H1 (cell line): ENCODE data around the gene S100A8. TPM values are rescaled to one million over a fixed set of nuclear protein-coding genes. Genes with fewer than 3 reads are reported as not detected.

Source experiments
- CTCF ChIA-PET: fragments of 300-600 bp; sonication (Branson Sonifier 250); formaldehyde crosslinking; loops from one replicate; lab custom pipeline; 2021; ENCODE audit not compliant: partially characterized antibody; lab: Charles Lee
- POLR2A ChIA-PET: fragments of 300-600 bp; sonication (Branson Sonifier 250); formaldehyde crosslinking; loops from one replicate; lab custom pipeline; 2021; ENCODE audit warnings: inconsistent platforms; ENCODE audit not compliant: partially characterized antibody; lab: Charles Lee
- DNase-seq, 2 experiments: peaks; one replicate each; pipeline versions ENCODE4 v3.0.0 to v3.0.0-alpha.2; 2010 to 2022; ENCODE audit warnings: low spot score in 2 of 2, low read depth in 1 of 2, mixed read lengths in 1 of 2
- FAIRE-seq: peaks from 2 replicates; lab custom pipeline; 2011; peaks lifted over from hg19 to GRCh38; lab: Jason Lieb, UNC
- H2AFZ ChIP-seq: 2 replicates; pipeline ENCODE4 v1.8.1; 2012; ENCODE audit warnings: low read length, inconsistent platforms
- H2AK5ac ChIP-seq: 2 replicates; pipeline ENCODE4 v1.6.1; 2013; ENCODE audit warnings: low read depth, low read length
- H2BK120ac ChIP-seq: replicated peaks from 2 replicates; pipeline ENCODE3; 2013; ENCODE audit warnings: low read depth, low read length, inconsistent platforms
- H2BK12ac ChIP-seq: 2 replicates; pipeline ENCODE4 v1.6.1; 2013; ENCODE audit warnings: low read depth, low read length
- H2BK15ac ChIP-seq: 2 replicates; pipeline ENCODE4 v1.6.1; 2013; ENCODE audit warnings: low read length
- H2BK20ac ChIP-seq: 2 replicates; pipeline ENCODE4 v1.6.1; 2013; ENCODE audit warnings: low read length
- H2BK5ac ChIP-seq: 2 replicates; pipeline ENCODE4 v1.6.1; 2013; ENCODE audit warnings: low read depth, low read length
- H3K14ac ChIP-seq: 2 replicates; pipeline ENCODE4 v1.6.1; 2013; ENCODE audit warnings: inconsistent platforms; ENCODE audit not compliant: insufficient read length
- H3K18ac ChIP-seq: 2 replicates; pipeline ENCODE4 v1.6.1; 2013; ENCODE audit warnings: low read length; ENCODE audit errors: extremely low read depth
- H3K23ac ChIP-seq: 2 replicates; pipeline ENCODE4 v1.6.1; 2013; ENCODE audit warnings: inconsistent platforms; ENCODE audit not compliant: insufficient read length
- H3K23me2 ChIP-seq: 2 replicates; pipeline ENCODE4 v1.6.1; 2013; ENCODE audit warnings: low read depth, low read length
- H3K27ac ChIP-seq: 2 replicates; pipeline ENCODE4 v1.6.1; 2011; ENCODE audit warnings: low read depth, low read length, inconsistent platforms
- H3K27me3 ChIP-seq, 4 experiments: replicated peaks in 1 of 4; 1 replicate in 1 of 4; 2 replicates in 3 of 4; pipeline versions ENCODE4 v1.6.1 to v1.8.1; 2011 to 2013; ENCODE audit warnings: low read length in 3 of 4, mild to moderate bottlenecking in 3 of 4, inconsistent platforms in 2 of 4, mixed read lengths in 2 of 4, moderate library complexity in 1 of 4; ENCODE audit not compliant: control insufficient read depth in 3 of 4, insufficient read depth in 3 of 4; ENCODE audit errors: extremely low read depth in 1 of 4
- H3K36me3 ChIP-seq, 4 experiments: 2 replicates each; pipeline versions ENCODE4 v1.6.1 to v1.8.1; 2011 to 2013; ENCODE audit warnings: mild to moderate bottlenecking in 4 of 4, low read length in 3 of 4, moderate library complexity in 2 of 4, control low read depth in 1 of 4, inconsistent platforms in 1 of 4; ENCODE audit not compliant: insufficient read depth in 4 of 4, control insufficient read depth in 2 of 4
- H3K4ac ChIP-seq: replicated peaks from 2 replicates; pipeline ENCODE3; 2013; ENCODE audit warnings: low read length, low read depth, mixed read lengths, inconsistent platforms; ENCODE audit not compliant: insufficient read length
- H3K4me1 ChIP-seq, 4 experiments: replicated peaks in 1 of 4; 1 replicate in 1 of 4; 2 replicates in 3 of 4; pipeline versions ENCODE4 v1.6.1 to v1.8.1; 2011 to 2013; ENCODE audit warnings: low read length in 3 of 4, inconsistent platforms in 2 of 4, mixed read lengths in 1 of 4; ENCODE audit not compliant: insufficient read depth in 4 of 4, control insufficient read depth in 3 of 4
- H3K4me2 ChIP-seq, 2 experiments: 2 replicates each; pipeline versions ENCODE4 v1.6.1 to v1.8.1; 2011 to 2013; ENCODE audit warnings: low read depth in 2 of 2, low read length in 2 of 2, control low read depth in 1 of 2, inconsistent platforms in 1 of 2, mild to moderate bottlenecking in 1 of 2; ENCODE audit not compliant: insufficient read depth in 1 of 2
- H3K4me3 ChIP-seq, 4 experiments: fragments of 200-600, 300-600 bp in 1 of 4; sonication (generic), shearing (Covaris generic), sonication (Bioruptor Twin) in 1 of 4; 2 replicates each; pipeline versions ENCODE4 v1.5.1 to v1.8.1; 2011 to 2016; ENCODE audit warnings: low read length in 4 of 4, low read depth in 3 of 4, control low read depth in 2 of 4, inconsistent platforms in 2 of 4, mild to moderate bottlenecking in 2 of 4, mixed read lengths in 1 of 4, moderate library complexity in 1 of 4; ENCODE audit not compliant: insufficient read depth in 2 of 4; ENCODE audit errors: extremely low read depth in 1 of 4
- H3K56ac ChIP-seq: replicated peaks from 2 replicates; pipeline ENCODE3; 2013; ENCODE audit warnings: low read depth, mild to moderate bottlenecking, mixed read lengths, low read length, inconsistent platforms; ENCODE audit not compliant: insufficient read length
- H3K79me1 ChIP-seq: 2 replicates; pipeline ENCODE4 v1.6.1; 2013; ENCODE audit warnings: low read depth, low read length, control low read depth
- H3K79me2 ChIP-seq, 2 experiments: 2 replicates each; pipeline versions ENCODE4 v1.6.1 to v1.8.1; 2012 to 2013; ENCODE audit warnings: low read length in 2 of 2, mild to moderate bottlenecking in 2 of 2, inconsistent platforms in 1 of 2; ENCODE audit not compliant: insufficient read depth in 2 of 2, control insufficient read depth in 1 of 2
- H3K9ac ChIP-seq, 4 experiments: replicated peaks in 1 of 4; 1 replicate in 1 of 4; 2 replicates in 3 of 4; pipeline versions ENCODE4 v1.6.1 to v1.8.1; 2011 to 2013; ENCODE audit warnings: low read depth in 3 of 4, low read length in 3 of 4, control low read depth in 2 of 4, mild to moderate bottlenecking in 2 of 4, moderate library complexity in 2 of 4, inconsistent platforms in 1 of 4; ENCODE audit errors: extremely low read depth in 1 of 4
- H3K9me3 ChIP-seq, 2 experiments: 2 replicates each; pipeline versions ENCODE4 v1.6.1 to v1.8.1; 2012 to 2013; ENCODE audit warnings: mild to moderate bottlenecking in 2 of 2, moderate library complexity in 2 of 2, control low read depth in 1 of 2, inconsistent platforms in 1 of 2, low read depth in 1 of 2, low read length in 1 of 2, mixed read lengths in 1 of 2; ENCODE audit not compliant: insufficient read depth in 2 of 2
- H4K20me1 ChIP-seq, 2 experiments: replicated peaks in 1 of 2; 2 replicates each; pipeline versions ENCODE3 to v1.8.1; 2011 to 2013; ENCODE audit warnings: inconsistent platforms in 2 of 2, low read length in 2 of 2, mild to moderate bottlenecking in 1 of 2; ENCODE audit not compliant: insufficient read depth in 2 of 2, control insufficient read depth in 1 of 2
- H4K5ac ChIP-seq: 2 replicates; pipeline ENCODE4 v1.6.1; 2013; ENCODE audit warnings: low read length, low read depth, mixed read lengths, inconsistent platforms; ENCODE audit not compliant: insufficient read length
- H4K8ac ChIP-seq: 2 replicates; pipeline ENCODE4 v1.8.0; 2013; ENCODE audit warnings: mild to moderate bottlenecking, moderate library complexity, low read length, inconsistent platforms; ENCODE audit not compliant: insufficient read depth; ENCODE audit errors: extremely low read depth
- H4K91ac ChIP-seq: replicated peaks from 2 replicates; pipeline ENCODE3; 2013; ENCODE audit warnings: low read length, mixed read lengths, inconsistent platforms; ENCODE audit not compliant: insufficient read length
- ASH2L ChIP-seq: fragments of 200-600, 300-600 bp; sonication (generic); IDR thresholded peaks from one replicate; pipeline ENCODE4 v1.7.1; 2017; ENCODE audit warnings: low read length
- BCL11A ChIP-seq, 2 experiments: IDR thresholded peaks; one replicate each; pipeline ENCODE4 v1.6.1; 2011; ENCODE audit warnings: low read depth in 2 of 2, low read length in 2 of 2, mild to moderate bottlenecking in 2 of 2
- NRF1 ChIP-seq: IDR thresholded peaks from 2 replicates; pipeline ENCODE4 v1.6.1; 2011; ENCODE audit warnings: mild to moderate bottlenecking, low read depth, low read length, improper control_type of control experiment
- RAD21 ChIP-seq, 2 experiments: IDR thresholded peaks in 1 of 2; conservative IDR thresholded peaks in 1 of 2; 2 replicates each; pipeline ENCODE4 v1.6.1; 2011; ENCODE audit warnings: low read depth in 2 of 2, low read length in 2 of 2, improper control_type of control experiment in 1 of 2, inconsistent platforms in 1 of 2, mild to moderate bottlenecking in 1 of 2, moderate library complexity in 1 of 2
- WGBS, 2 experiments: shearing (Covaris generic) in 1 of 2; methylation state at CpG; one replicate each; pipeline versions ENCODE4 v1.1.6 to v1.1.7; 2013 to 2015; ENCODE audit warnings: low lambda C conversion rate in 2 of 2, mixed read lengths in 2 of 2, inconsistent platforms in 1 of 2, low coverage in 1 of 2, missing lambda C conversion rate in 1 of 2; ENCODE audit not compliant: insufficient replicate concordance in 2 of 2, insufficient coverage in 1 of 2, insufficient read length in 1 of 2; ENCODE audit errors: extremely low coverage in 1 of 2, missing lambda C conversion rate in 1 of 2; 5-methylcytosine and 5-hydroxymethylcytosine counted together
- polyA plus RNA-seq, 7 experiments: library from polyadenylated mRNA; depleted of rRNA in 3 of 7; stranded (reverse) in 5 of 7; unstranded in 2 of 7; fragments of >200 nt in 5 of 7; fragments of 200-250 nt in 2 of 7; gene quantifications; 1 replicate in 5 of 7; 2 replicates in 1 of 7; 4 replicates in 1 of 7; pipeline versions ENCODE4 v1.2.1 to v1.2.3, GENCODE V29; 2011 to 2013; ENCODE audit warnings: missing spikeins in 2 of 7, mixed read lengths in 2 of 7
- total RNA-seq: library from RNA; stranded (reverse); fragmentation: NEBNext Ultra II Directional; extraction: Animal tissue kit (Norgen Biotek cat#: 25700); gene quantifications from 2 replicates; pipeline ENCODE4 v1.2.1, GENCODE V29; 2021

Gene S100A8
- total and polyA plus RNA-seq, 2 of the 8 experiments (the other 6 are each of a cell fraction or from before 2014, with no cell fraction given): not detected

- H3K14ac ChIP-seq: no peak overlapping the region
- peaks cover 0 to 2% (median 0%) of the 10 kb centered on the region in 4 experiments; a peak in 1 of 7 replicates for H3K27me3 ChIP-seq
- H3K4ac ChIP-seq: no peak overlapping the region
- H3K79me1 ChIP-seq: no peaks in the 10 kb centered on the region
- no peak overlapping the region for H2BK15ac ChIP-seq
- no peak overlapping the region for H3K23ac ChIP-seq
- no peak overlapping the region for H3K9ac ChIP-seq
- no peak overlapping the region for H3K18ac ChIP-seq
- H2BK120ac ChIP-seq: no peak overlapping the region
- no peaks in the 10 kb centered on the region for H3K4me1 ChIP-seq
- no peak overlapping the region for H2AFZ ChIP-seq
- no peak for DNase-seq
- H2AK5ac ChIP-seq: no peak overlapping the region
- H3K79me2 ChIP-seq: no peaks in the 10 kb centered on the region
- H4K8ac ChIP-seq: no peak overlapping the region
- H4K91ac ChIP-seq: no peak overlapping the region
- H4K5ac ChIP-seq: no peak overlapping the region
- H3K9me3 ChIP-seq: no peaks in the 10 kb centered on the region
- no peaks in the 10 kb centered on the region for H4K20me1 ChIP-seq
- WGBS, 2 experiments: 86% methylated on average over 3 of the region's 3 CpGs; no CpG with 5 or more reads in 1 of the 2 experiments
- no peak overlapping the region for H2BK5ac ChIP-seq
- no peaks in the 10 kb centered on the region for H3K23me2 ChIP-seq
- no peak for TF ChIP-seq BCL11A (IDR thresholded peaks at IDR 0.05; ENCODE audit: low read depth in 2 of 2, low read length in 2 of 2)
- TF ChIP-seq NRF1: no peak
- no peak for TF ChIP-seq ASH2L
- no peak for TF ChIP-seq RAD21 (IDR thresholded peaks at IDR 0.05 in 1 of 2, conservative IDR thresholded peaks at IDR 0.05 in 1 of 2; ENCODE audit: low read depth in 2 of 2, low read length in 2 of 2)
- FAIRE-seq: no peak
- no peak overlapping the region for H2BK12ac ChIP-seq
- CTCF ChIA-PET: interaction anchor here (0.6 to 4.7 kb wide), 15 partner anchors 9 to 180 kb away, joined by 3 to 33 read pairs (median 4); partner anchors contain the start of gene S100A9
- H2BK20ac ChIP-seq: no peak overlapping the region
- no peak overlapping the region for H3K56ac ChIP-seq
- H3K4me3 ChIP-seq: no peak overlapping the region
- H3K4me2 ChIP-seq: no peak overlapping the region
- H3K36me3 ChIP-seq: no peaks in the 10 kb centered on the region
- H3K27ac ChIP-seq: no peak overlapping the region
- POLR2A ChIA-PET: no interaction called here
These were observed 1.9 kb upstream of the S100A8 start for GRCh38 chr1:153392822-153393221.
